ENCODE measurements around the gene TRMT13.

The TRMT13 gene, protein sequence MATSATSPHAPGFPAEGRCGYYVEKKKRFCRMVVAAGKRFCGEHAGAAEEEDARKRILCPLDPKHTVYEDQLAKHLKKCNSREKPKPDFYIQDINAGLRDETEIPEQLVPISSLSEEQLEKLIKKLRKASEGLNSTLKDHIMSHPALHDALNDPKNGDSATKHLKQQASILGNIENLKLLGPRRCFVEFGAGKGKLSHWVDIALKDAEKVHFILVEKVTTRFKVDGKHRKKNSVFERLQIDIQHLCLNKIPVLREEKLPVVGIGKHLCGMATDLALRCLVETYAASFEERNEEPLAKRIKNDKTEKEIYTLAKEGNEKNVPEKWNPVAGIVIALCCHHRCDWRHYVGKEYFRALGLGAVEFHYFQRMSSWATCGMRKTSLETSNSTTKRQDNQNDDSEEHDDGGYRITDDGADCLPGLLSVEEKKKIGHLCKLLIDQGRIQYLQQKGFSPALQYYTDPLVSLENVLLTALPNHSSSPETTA

DNA sequence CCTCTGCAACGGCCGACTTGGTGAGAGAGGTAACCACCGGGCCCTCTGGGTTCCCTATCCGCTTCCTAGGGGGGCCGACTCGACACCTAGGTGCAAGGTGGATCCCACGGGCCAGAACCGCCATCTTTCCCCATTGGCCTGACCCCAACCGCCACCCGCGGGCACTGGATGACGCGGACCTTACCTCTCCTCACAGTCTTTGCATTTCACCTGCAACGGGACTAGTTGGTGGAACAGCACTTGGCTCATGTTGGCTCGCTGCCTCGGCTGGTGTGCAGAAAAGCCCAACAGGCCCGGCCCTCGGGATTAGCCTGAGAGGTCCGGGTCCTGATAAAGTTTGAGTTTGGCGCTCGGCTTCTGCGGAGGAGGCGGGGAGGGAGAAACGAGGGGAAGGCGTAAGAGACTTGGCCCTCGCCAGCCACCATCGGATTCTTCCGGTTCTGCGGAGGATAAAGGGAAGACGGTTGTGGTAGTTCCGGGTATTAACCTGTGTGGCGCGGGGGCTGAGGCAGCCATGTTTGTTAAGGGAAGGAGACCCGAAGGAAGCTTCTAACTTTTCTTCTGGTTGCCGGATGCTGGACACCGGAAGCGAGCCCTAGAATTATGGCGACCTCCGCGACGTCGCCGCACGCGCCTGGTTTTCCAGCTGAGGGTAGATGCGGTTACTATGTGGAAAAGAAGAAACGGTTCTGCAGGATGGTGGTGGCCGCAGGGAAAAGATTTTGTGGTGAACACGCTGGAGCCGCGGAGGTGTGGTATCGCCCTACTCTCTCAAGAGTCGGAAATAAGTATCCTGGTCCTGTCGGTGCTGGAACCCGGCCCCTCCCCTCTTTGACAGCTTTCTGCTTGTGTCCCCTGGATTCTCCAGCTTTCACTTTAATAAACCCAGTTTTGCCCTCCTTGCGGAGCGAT lies at the start of gene TRMT13, which contains the start of gene SASS6:
Gene TRMT13, plus strand, starts transcription at position 598 of the 912 bp plus-strand sequence. Its CDS starts 6 bp downstream, at position 604.
Gene SASS6, minus strand, starts transcription at position 365 of the 912 bp plus-strand sequence. Its CDS starts 116 bp downstream, at position 249.
- in situ Hi-C loops (cut with MboI; ENCODE audit: low sequenced_read_pairs) = no loop called here

DNA sequence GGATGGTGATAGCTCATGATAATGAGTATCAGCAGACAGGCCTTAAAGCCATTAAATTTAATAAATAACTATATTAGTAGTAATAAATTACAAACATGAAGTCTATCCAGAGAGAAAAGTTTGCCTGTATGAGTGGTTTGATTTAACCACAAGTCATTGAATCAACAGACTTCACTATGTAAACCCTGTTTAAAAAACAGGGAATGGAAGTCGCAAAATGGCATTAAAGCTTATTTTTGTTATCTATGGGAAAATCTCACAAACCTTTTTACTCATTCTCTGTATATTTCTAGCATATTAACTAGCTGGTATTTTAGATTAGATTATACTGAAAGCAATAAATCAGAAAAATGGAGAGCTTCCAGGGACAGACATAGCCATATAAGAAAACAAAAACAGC lies 45.6 kb upstream of the TRMT13 start:
- in situ Hi-C loops (cut with MboI; ENCODE audit: low sequenced_read_pairs) = no loop called here

DNA sequence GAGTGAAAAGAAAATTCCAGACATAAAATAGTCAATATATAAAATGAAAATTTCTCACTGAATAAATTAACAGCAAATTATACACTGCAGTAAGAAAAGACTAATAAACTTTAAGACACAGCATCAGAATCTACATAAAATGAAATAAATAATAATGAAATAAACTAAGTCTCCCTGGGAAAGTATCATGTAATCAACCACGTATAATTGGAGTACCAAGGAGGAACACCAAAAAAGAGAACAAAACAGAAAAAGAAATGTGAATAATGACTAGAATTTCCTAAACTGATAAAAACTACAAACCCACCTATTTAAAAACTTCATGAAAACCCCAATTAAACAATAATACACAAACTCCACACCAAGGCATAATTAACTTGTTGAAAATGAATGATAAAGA lies 43.9 kb upstream of the TRMT13 start:
- in situ Hi-C loops (cut with MboI; ENCODE audit: low sequenced_read_pairs) = no loop called here

DNA sequence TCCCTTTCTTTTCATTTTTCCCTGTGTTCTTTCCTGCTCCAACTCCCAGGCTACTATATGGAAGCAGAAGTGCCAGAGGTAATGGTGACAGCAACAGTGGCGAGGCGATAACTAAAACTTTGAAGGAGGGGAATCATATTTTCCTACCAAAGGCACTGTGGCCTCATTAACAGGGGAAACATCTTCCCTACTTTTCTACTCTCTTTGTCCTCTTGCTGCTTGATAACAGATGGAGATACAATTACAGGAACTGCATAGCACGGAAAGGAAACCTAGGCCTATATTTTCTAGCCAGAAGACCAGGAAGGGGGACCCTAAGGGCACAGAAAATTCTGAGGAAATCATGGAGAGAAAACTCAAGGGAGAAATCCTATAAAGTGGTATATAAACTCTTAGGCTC lies 42.5 kb upstream of the TRMT13 start:
- in situ Hi-C loops (cut with MboI; ENCODE audit: low sequenced_read_pairs) = no loop called here

DNA sequence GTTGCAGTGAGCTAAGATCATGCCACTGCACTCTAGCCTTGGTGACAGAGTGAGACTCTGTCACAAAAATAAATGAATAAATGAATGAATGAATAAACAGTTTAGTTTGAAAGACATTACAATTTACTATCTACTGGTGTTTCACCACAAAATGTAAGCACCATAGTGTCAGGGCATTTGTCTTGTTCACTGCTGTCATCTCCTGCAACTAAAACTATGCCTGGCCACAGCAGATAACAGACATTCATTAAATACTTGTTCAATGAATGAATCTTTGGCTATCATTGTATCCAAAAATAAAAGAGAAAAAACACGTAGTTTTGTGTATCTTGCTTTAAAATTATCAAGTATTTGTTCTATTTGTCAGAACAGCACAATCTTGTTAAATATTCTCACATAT lies 32.8 kb upstream of the TRMT13 start:
- in situ Hi-C loops (cut with MboI; ENCODE audit: low sequenced_read_pairs) = no loop called here

DNA sequence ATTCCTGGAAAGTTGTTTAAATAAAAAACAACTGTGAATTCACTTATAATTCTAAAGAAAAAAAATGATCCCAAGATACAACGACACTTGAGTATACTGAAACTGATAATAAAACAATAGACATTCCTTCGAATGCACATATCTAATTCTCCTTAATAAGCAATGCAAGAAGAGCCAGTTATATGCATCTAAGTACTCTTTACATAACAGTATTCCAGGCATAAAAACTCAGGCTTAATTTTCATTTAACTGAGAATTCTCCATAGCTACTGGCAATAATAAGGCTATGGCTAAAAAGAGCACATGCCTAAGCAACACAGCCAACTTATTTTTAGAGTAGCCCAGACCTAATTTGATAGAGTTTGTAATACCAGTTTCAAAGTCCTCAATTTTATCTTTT lies 31.4 kb upstream of the TRMT13 start:
- in situ Hi-C loops (cut with MboI; ENCODE audit: low sequenced_read_pairs) = no loop called here

DNA sequence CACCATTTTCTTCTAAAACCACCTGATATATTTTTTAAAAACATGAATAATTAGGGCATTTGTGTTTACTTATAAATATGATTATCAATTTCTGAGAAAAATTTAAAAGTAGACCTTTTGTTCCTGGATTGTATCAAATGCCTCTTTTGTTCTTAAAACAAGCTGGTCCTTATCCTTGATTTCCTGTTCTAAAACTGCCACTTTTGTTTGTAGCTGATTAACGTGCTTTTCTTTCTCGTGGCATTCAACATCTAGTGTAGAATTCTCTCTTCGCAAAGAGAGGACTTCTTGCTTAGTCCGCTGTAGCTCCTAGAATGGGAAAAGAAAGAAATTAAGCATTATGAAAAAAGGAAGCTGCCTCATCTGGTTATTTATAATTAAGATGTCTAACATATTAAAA lies 25.3 kb upstream of the TRMT13 start:
- in situ Hi-C loops (cut with MboI; ENCODE audit: low sequenced_read_pairs) = no loop called here

DNA sequence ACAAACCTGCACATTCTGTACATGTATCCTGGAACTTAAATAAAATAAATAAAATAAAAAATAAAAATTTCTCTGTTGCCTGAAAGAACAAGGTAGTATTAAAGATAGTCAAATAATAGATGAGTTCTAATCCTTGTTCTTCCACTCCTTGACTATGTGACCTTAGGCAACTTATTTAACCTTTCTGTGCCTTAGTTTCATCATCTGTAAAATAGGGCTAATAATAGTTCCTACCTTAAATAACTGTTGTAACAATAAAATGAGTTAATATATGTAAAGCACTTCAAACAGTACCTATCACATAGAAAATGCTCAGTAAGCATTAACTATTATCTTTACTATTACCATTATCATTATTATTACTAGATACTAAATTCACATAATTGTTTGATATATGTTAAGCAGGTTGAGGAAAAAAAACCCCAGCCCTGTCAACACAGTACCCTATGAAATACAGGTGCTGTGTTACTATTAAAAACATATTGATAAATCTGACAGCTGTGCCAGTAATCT lies 23.4 kb upstream of the TRMT13 start:
- in situ Hi-C loops (cut with MboI; ENCODE audit: low sequenced_read_pairs) = no loop called here

DNA sequence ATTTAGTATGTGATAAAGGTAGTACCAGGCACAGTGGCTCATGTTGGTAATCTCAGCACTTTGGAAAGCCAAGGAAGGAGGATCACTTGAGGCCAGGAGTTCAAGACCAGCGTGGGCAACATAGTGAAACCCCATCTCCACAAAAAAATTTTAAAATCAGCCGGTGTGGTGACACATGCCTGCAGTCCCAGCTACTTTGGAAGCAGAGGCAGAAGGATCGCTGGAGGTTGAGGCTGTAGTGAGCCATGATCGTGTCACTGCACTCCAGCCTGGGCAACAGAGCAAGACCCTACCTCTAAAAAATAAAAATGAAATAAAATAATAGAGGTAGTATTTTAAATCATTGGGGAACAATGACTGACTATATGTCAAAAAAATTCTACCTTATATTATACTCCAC lies 17.4 kb upstream of the TRMT13 start:
- in situ Hi-C loops (cut with MboI; ENCODE audit: low sequenced_read_pairs) = no loop called here

DNA sequence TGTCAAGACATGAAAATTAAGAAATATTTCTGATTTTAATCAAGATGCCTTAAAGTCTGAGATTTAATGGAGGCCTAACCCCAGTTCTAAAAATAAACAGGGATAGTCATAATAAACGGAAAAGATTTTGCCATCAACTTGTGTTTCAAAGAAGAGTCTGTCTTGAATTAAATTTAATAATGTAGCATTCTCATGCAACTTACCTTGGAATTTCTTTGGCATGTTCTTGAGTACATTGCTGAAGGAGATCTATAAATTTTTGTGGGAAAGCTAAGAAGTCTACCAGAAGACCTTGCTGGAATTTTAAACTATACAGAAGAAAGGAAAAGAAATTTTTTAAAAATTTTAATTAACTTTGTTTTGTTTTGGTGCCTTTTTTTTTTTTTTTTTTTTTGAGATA lies 10.8 kb upstream of the TRMT13 start:
- in situ Hi-C loops (cut with MboI; ENCODE audit: low sequenced_read_pairs) = no loop called here

DNA sequence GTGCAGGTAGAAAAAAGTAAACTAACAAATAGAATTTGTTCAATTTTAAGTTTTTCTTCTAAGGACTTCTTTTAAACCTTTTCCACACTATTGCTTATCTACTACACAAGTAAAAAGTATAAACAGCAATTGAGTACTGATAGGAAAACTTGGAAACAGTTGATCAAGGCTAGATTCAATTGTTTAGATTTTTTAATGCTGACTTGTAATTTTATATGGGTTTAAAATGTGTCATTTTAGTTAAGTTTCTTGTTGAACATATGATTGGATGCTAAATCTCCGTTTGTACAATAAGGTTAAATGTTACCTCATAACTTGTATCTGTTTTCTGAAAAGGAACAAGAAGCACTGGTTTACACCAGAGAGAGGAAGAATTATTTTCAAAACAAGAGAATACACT lies 5.7 kb upstream of the TRMT13 start:
- in situ Hi-C loops (cut with MboI; ENCODE audit: low sequenced_read_pairs) = no loop called here

DNA sequence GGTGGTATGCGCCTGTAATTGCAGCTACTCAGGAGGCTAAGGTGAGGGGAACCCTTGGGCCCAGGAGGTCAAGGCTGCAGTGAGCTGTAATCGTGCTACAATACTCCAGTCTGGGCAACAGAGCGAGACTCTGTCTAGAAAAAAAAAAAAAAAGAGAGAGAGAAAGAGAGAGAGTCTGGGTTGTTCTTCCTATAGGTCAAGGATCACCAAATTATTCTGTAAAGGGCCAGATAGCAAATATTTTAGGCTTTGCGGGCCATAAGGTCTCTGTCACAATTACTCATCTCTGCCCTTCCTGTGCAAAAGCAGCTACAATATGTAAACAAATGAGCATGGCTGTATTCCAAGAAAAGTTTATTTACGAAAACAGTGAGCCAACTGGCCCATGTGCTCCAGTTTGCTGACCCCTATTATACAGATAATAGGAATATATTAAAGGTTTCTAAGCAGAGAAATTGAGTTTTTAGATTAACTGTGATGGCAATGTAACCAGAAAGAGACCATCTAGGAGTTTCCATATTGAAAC lies 2.3 kb upstream of the TRMT13 start:
- in situ Hi-C loops (cut with MboI; ENCODE audit: low sequenced_read_pairs) = no loop called here

DNA sequence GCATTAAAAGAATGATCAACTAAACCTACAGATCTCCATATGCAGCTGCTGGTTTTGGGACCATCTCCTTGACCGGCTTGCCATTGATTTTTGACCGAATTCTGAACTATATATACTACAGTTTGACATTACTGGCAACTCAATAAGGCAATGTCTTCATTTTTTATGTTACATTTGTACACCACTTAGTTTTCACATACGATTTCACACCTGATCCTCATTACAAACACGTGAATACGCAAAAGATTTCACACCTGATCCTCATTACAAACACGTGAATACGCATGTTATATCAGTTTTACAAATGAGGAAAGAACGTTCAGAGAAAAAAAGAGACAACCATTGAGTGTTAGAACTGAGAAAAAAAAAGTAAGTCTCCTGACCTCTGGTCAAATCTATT lies 1.3 kb upstream of the TRMT13 start:
- in situ Hi-C loops (cut with MboI; ENCODE audit: low sequenced_read_pairs) = no loop called here

DNA sequence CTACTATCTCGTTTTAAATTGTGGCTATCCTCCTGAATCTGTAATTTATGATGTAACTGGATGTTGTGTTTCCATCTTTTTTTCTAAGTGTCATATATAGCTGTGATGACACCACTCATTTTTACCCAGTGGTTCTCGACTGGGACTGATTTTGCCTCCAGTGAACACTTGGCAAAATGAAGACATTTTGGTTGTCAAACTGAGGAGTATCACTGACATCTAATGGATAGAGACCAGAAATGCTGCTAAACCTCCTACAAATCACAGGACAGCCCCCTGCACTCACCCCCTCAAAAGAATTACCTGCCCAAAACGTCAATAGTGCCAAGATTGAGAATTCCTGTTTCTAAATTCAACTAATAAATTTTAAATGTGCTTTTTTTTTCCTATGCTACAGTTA lies 1.9 kb downstream of the TRMT13 start:
- in situ Hi-C loops (cut with MboI; ENCODE audit: low sequenced_read_pairs) = no loop called here

DNA sequence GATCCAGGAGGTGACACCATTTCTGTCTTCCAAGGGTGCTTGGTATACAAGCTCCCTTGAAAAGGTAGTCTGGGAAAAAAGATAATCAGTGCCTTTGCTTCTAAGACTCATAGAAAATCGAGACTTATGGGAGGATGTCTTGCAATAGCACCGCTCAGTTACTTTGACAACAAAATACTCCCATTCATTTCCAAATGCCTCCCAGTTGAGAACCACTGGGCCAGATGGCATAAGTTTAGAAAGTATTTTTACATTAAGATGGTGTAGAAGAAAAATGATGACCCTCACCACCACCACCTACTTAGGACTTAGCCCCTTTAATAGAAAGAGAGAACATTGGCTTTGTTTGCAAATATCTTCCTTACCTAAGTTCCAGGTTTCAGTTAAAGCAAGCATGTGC lies 4.6 kb downstream of the TRMT13 start:
- in situ Hi-C loops (cut with MboI; ENCODE audit: low sequenced_read_pairs) = no loop called here

DNA sequence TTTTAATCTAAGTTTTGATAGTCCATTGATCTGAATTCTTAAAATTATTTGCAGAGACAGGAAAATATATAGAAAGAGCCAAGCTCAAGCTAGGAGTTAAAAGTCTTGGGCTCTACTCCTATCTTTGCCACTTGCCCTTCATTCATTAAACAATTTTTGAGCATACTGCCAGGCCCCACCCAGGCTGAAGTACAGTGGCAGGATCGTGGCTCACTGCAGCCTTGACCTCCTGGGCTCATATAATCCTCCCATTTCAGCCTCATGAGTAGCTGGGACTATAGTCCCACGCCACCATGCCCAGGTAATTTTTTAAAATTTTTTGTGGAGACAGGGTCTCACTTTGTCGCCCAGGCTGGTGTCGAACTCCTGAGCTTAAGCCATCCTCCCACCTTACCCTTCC lies 8.2 kb downstream of the TRMT13 start:
- in situ Hi-C loops (cut with MboI; ENCODE audit: low sequenced_read_pairs) = no loop called here

DNA sequence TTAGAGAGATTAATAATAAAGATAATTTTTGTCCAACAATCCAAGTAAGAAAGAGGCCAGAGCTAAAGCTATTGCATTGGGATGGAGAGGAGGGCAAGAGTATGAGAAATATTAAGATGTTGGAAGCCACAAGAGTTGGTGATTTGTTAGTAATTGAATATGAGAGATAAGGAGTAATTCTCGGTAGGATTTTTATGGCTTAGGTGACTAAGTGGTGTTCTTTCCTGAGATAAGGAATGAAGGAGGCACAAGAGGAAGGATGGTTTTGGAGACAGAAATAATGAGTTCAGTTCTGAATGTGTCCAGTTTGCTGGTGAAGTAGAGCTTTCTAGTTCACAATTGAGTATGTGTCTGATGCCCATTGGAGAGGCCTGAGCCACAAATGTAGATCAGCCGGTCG lies 9.4 kb downstream of the TRMT13 start:
- in situ Hi-C loops (cut with MboI; ENCODE audit: low sequenced_read_pairs) = no loop called here

DNA sequence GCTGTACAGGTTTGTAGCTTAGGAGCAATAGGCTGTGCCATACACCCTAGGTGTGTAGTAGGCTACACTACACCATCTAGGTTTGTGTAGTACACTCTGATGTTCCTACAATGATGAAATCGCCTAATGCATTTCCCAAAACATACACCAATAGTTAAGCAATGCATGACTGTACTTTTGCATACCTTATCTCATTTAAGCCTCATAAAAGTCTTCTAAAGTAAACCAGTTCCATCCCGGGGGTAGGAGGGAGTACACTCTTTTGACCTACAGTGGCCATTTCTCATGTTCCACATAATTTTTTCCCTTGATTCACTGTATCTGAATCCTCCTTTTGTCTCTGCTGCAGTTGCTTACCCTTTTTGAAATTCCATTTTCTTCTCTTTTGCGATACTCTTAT lies 12.2 kb downstream of the TRMT13 start:
- in situ Hi-C loops (cut with MboI; ENCODE audit: low sequenced_read_pairs) = no loop called here

DNA sequence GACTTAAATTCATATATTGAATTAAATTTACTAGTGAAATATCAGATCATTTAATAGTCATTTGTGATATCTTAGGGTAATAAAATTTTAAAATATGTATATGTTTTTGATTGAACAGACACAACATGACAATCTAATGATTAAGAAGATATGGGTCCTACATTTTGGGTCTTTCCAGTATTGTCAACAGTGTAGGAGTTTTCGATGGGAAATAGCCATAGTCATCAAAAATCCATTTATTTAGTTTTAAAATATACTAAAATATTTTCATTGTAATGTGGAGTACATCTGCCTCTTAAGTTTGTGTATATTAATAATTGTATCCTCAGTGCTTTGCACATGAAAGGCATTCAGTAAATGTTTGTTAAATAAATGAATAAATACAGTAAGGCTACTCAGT lies 14.0 kb downstream of the TRMT13 start:
- in situ Hi-C loops (cut with MboI; ENCODE audit: low sequenced_read_pairs) = no loop called here

DNA sequence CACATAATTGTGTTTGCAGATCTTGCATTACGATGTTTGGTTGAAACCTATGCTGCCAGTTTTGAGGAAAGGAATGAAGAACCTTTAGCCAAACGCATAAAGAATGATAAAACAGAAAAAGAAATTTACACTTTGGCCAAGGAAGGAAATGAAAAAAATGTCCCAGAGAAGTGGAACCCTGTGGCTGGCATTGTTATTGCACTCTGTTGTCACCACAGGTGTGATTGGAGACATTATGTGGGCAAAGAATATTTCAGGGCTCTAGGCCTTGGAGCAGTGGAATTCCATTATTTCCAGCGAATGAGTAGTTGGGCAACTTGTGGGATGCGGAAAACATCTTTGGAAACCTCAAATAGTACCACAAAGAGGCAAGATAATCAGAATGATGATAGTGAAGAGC lies 14.9 kb downstream of the TRMT13 start:
- in situ Hi-C loops (cut with MboI; ENCODE audit: low sequenced_read_pairs) = no loop called here

DNA sequence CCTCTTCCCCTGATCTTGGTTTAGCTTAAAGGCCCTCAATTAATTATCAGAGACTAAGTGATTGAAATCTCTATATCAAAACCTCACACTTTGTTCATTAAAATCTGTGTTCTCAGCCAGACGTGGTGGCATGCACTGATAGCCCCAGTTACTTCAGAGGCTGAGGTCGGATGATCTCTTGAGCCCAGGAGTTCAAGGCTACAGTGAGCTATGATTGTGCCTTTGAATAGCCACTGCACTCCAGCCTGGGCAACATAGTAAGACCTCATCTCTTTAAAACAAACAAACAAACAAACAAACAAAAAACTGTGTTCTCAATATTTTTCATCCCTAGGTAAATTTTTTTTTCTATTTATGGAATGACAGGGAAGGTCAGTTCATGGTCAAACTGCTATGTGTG lies 18.7 kb downstream of the TRMT13 start:
- in situ Hi-C loops (cut with MboI; ENCODE audit: low sequenced_read_pairs) = no loop called here

All from HL-60/S4 treated with retinoic acid at 250 ng/mL for 4 days and 3 days (cell line).